ENCODE results near the gene EFCAB11.

DNA sequence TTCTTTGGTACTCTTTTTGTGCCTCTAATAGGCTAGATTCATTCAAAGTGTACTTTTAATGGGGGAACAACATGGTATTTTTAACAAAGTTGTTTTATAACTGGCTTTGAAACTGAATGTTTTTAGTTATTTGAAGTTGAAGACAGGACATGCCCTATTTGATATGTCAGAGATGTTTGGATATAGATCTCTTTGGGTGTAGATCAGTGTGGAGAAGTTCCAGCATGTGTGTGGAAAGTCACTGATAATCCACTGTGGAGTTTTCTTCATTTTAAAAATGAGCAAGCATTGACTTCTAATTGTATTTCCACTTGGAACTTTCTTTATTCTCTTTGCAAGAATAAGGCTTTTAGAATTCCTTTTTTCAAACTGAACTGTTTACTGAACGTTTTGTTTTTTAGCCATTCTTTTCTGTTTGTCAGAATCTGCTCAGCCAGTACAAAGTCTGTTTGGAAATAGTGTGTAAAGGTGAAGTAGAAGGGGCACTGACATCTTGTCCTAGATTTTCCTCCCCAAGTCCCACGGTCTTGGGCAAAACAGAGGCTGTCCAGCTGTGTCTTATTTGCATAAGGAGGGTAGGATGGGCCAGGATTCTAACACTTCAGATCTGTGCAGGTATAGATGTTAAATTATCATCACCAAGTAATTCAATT is 36.2 kb upstream of the EFCAB11 start:
- TF ChIP-seq, protein P1, sequence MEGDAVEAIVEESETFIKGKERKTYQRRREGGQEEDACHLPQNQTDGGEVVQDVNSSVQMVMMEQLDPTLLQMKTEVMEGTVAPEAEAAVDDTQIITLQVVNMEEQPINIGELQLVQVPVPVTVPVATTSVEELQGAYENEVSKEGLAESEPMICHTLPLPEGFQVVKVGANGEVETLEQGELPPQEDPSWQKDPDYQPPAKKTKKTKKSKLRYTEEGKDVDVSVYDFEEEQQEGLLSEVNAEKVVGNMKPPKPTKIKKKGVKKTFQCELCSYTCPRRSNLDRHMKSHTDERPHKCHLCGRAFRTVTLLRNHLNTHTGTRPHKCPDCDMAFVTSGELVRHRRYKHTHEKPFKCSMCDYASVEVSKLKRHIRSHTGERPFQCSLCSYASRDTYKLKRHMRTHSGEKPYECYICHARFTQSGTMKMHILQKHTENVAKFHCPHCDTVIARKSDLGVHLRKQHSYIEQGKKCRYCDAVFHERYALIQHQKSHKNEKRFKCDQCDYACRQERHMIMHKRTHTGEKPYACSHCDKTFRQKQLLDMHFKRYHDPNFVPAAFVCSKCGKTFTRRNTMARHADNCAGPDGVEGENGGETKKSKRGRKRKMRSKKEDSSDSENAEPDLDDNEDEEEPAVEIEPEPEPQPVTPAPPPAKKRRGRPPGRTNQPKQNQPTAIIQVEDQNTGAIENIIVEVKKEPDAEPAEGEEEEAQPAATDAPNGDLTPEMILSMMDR (conservative IDR thresholded peaks at IDR 0.05; ENCODE audit: low read length), result no peak
- no peak for TF ChIP-seq EZH2phosphoT487 (IDR thresholded peaks at IDR 0.05; ENCODE audit: borderline replicate concordance)
